HG03175 (cell line): ENCODE data around the gene TARDBP.
"Not testable (repeated sequence)": the region's sequence is repeated elsewhere in the genome, so short reads cannot be mapped to it uniquely, and the experiment has no call there.

Experiments
- ATAC-seq: cut with Tn5 transposase; IDR thresholded peaks from one replicate; pipeline ENCODE4 v1.9.1; 2021; ENCODE audit warnings: mild to moderate bottlenecking, moderate library complexity; ENCODE audit not compliant: unreplicated experiment

TARDBP gene

DNA sequence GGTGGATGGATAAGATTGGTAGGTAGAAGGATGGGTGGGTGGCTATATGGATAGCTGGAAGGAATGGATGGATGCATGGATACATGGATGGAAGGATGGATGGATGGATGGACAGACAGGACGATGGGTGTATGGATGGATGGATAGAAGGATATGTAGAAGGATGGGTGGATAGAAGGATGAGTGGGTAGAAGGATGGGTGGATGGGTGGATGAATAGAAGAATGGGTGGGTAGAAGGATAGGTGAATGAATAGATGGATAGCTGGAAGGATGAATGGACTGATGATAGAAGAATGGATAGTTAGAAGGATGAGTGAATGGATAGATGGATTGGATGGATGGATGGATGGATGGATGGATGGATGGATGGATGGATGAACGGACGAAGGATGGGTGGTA lies 29.6 kb downstream of the TARDBP start:
- no peak for ATAC-seq

GRCh38 chr1:11042995-11043874 lies 30.8 kb downstream of the TARDBP start:
- no peak for ATAC-seq

DNA sequence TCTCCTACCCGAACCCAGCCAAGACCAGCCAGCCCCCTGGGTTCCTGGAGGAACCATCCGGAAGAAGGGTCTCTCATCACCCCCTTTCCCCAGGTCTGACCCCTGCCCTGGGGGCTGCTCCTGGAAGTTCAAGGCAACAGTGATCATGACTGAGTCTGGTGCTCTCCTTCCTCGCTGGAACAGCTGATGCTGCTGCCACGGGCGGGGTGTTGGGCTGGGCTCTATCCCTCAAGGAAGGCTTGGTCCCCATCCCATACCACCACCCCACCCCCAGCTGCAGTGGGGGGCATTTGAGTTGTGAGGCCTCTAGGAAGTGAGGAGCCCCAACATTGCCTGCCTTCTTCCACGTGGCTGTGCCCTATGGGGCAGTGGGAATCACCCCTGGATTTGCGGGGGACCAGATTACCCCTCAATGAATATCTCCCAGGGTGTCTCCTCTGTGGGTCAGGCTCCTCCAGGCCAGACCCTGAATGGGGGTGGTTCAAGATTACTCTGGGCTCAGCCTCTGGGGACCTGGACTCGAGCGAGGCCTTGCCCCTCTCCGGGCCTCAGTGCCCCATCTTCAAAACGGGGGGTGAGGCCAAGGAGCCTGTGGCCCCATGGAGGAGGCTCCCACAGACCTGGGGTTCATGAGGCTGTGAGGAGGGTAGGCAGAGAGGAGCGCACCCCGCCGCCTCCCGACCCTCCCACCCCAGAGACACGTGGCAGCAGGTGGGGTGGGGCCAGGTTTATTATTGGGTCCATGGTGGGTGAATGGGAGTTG lies 31.8 kb downstream of the TARDBP start:
- ATAC-seq: no peak

GRCh38 chr1:11044849-11045427 lies 32.5 kb downstream of the TARDBP start:
- no peak for ATAC-seq

GRCh38 chr1:11045428-11046269 lies 33.2 kb downstream of the TARDBP start:
- ATAC-seq: no peak

GRCh38 chr1:11046270-11046566 lies 33.8 kb downstream of the TARDBP start:
- no peak for ATAC-seq

GRCh38 chr1:11046625-11047365 lies 34.3 kb downstream of the TARDBP start, which contains the start of gene MASP2:
MASP2 (minus strand) TSS chr1:11047239; CDS start chr1:11047207, 32 bp downstream.
- ATAC-seq: no peak

GRCh38 chr1:11051121-11051520 lies 38.7 kb downstream of the TARDBP start:
- ATAC-seq: not testable (repeated sequence)

- ATAC-seq: no peak
Measured at GRCh38 chr1:11051781-11052511, 39.5 kb downstream of the TARDBP start.

DNA sequence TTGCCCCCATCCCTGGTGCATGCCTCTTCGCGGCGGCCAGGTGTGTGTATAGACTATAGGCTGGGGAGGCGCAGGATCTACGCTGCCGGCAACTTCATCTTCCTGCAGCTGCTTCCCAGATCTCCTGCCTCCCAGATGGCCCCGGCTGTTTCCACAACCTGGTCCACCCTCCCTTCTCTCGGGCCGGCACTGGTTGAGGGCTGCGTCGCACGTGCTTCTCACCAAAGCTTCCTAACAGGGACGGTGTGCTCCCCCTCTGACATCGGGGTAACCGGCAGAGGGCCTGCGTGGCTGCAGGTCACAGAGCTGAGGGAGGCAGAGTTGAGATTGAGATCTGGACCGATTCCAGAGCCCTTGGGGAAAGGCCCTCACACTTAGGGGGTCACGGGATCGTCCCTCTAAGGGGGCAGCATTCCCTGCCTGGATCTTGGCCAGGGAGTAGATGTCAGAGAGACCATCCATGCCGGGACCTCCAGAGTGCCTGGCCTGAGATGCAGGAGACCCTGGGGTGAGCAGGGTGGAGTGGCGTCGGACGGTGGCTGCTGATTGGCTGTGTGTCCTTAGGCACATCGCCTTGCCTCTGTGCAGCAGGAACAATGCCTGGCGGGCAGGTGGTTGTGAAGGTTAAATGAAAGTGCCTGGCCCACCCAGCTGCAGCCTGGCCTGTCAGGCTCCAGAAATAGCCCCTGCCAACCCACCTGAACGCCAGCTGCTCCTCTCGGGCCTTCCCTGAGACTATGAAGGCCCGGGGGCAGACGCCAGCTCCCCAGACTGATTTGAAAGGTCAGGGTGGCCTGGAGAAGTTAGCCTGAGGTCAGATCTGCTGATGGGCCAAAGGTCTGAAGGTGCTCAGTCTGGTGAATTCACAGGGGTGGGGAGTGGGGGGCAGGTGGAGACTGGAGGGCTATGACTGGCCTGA lies 40.6 kb downstream of the TARDBP start:
- ATAC-seq: no peak

- ATAC-seq: no peak
Measured at GRCh38 chr1:11053758-11054137, 41.3 kb downstream of the TARDBP start.

- no peak for ATAC-seq
Measured at GRCh38 chr1:11054181-11054580, 41.7 kb downstream of the TARDBP start.

DNA sequence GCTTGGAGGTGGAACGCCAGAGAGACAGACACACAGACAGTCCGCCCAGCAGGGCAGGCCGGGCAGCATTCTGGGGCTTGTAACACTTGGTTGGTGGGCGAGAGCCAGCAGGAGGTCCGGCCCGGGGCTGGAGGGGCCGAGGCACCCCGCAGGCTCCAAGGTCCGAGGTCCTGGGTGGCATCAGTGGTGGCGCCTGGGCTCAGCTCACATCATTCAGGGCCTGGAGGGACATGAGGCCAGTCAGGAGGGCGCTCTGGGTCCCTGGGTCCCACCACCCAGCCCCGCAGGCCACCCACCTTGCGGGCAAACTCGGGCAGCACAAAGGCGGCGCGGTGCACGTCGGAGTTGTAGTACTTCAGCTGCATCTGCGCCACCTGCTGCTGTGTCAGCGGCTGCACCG lies 42.2 kb downstream of the TARDBP start:
- ATAC-seq: no peak

DNA sequence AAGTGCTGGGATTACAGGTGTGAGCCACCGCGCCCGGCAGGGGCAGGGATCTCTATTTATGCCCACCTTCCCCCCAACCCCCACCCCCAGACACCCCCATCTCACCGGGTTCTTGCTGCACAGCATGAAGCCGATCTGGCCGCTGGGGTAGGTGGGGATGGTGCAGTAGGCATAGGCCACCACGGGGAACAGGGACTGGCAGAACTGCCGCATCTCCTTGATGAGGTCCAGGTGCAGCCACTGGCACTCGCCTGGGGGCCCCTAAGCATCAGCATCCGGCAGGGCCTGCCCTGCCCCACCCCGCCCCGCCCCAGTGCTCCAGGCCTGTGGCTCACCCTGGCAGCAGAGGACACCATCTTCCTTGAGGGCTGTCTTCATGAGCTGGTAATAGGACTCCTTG lies 43.2 kb downstream of the TARDBP start:
- ATAC-seq: no peak

DNA sequence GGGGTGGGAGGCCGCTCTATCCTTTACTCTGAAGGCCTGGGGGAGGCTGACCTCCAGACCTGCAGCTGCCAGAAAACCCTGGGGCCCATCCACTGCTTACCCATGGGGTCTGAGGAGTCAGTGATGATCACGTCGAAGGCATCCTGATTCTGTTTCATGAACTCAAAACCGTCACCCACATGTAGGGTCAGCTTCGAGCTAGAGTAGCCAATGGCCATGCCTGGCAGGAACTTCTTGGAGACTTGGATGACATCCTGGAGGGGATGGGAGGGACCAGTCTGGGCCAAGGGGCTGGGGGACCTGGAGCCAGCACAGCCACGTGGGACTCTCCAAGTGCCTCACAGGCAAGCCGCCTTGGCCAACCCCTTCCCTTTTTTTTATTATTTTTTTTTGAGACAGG lies 44.0 kb downstream of the TARDBP start:
- ATAC-seq: no peak

DNA sequence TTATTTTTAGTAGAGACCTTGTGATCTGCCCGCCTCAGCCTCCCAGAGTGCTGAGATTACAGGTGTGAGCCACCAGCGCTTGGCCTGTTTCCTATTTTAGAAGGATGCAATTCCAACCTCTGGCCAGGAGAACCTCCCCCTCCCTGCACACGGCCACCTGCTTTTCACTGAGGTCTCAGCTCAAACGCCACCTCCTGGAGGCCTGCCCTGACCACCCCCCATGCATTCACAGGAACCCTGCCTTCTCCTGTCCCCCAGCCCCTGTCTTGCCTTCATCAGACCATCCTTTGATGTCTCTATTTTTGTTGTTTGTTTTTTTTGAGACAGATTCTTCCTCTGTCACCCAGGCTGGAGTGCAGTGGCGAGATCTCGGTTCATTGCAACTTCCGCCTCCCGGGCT lies 45.0 kb downstream of the TARDBP start:
- ATAC-seq: no peak

- no peak for ATAC-seq
Measured at GRCh38 chr1:11058026-11058425, 45.6 kb downstream of the TARDBP start.

DNA sequence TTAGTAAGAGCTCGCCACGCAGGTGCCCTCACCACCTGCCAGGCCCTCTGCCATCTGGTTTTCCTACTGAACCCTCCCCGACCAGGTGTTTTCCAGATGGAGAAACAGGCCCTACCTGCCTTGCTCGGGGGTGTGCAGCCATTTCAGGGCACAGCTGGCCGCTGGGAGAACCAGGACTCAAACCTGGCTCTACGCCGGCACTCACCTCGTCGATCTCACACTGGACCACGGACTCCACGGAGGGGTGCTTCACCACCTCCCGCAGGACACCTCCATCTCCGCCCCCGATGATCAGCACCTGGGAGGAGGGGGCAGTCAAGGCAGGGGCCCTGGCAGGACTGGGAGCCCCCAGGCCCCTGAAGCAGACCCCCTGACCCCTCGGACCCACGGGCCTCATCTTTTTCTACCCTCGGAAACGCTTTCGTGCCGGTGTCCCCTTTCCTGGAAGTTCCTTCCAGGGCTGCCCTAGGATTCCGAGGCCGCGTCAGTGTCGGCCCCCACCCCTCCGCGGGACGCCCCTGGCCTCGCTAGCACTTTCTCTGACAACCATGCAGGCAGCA lies 46.2 kb downstream of the TARDBP start:
- ATAC-seq: no peak
